Measurements from ENCODE around the gene OR6J1.
"Not testable (repeated sequence)": the region's sequence is repeated elsewhere in the genome, so short reads cannot be mapped to it uniquely, and the experiment has no call there.

Gene OR6J1

GRCh38 chr14:22644305-22644635 lies at the start of gene OR6J1:
Gene OR6J1, minus strand, starts transcription at chr14:22644352. Its CDS starts 9,541 bp downstream, at chr14:22634811.
- no peak for DNase-seq (ENCODE audit: low read depth in 3 of 3)

- no peak for DNase-seq (ENCODE audit: low read depth in 3 of 3)
Measured at GRCh38 chr14:22692194-22692593, 48.0 kb upstream of the OR6J1 start.

- no peak for DNase-seq (ENCODE audit: low read depth in 3 of 3)
Measured at GRCh38 chr14:22691171-22691570, 47.0 kb upstream of the OR6J1 start.

DNA sequence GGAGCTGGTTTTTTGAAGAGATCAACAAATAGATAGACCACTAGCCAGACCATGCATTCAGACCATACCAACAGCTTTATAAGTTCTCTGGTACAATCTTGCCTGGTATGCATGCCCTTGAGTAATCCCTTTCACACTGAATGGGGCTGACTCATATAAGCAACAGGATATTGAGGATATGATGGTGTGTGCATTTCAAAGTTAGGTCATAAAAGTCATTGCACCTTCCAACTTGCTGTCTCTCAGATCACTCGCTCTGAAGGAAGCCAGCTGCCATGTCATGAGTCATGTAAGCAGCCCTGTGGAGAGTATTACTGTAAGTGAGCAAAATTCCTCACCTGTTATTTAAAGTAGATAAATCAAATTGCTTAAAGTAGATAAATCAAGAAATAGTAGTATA lies 45.0 kb upstream of the OR6J1 start:
- DNase-seq (ENCODE audit: low read depth in 3 of 3) = peak in 1 of 3 donors; percentile 25

DNA sequence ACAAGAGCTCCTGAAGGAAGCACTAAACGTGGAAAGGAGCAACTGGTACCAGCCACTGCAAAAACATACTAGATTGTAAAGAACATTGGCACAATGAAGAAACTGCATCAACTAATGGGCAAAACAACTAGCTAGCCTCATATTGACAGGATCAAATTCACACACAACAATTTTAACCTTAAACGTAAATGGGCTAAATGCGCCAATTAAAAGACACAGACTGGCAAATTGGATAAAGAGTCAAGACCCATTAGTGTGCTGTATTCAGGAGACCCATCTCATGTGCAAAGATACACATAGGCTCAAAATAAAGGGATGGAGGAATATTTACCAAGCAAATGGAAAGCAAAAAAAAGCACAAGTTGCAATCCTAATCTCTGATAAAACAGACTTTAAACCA lies 43.8 kb upstream of the OR6J1 start:
- not testable (repeated sequence) for DNase-seq (ENCODE audit: low read depth in 3 of 3)

GRCh38 chr14:22686176-22686611 lies 42.0 kb upstream of the OR6J1 start:
- DNase-seq (ENCODE audit: low read depth in 3 of 3) = not testable (repeated sequence)

- DNase-seq (ENCODE audit: low read depth in 3 of 3) = no peak
Measured at GRCh38 chr14:22685467-22685866, 41.3 kb upstream of the OR6J1 start.

- DNase-seq (ENCODE audit: low read depth in 3 of 3) = not testable (repeated sequence)
Measured at GRCh38 chr14:22683428-22683827, 39.3 kb upstream of the OR6J1 start.

- no peak for DNase-seq (ENCODE audit: low read depth in 3 of 3)
Measured at GRCh38 chr14:22678221-22678620, 34.1 kb upstream of the OR6J1 start.

- DNase-seq (ENCODE audit: low read depth in 3 of 3) = not testable (repeated sequence)
Measured at GRCh38 chr14:22677551-22677950, 33.4 kb upstream of the OR6J1 start.

DNA sequence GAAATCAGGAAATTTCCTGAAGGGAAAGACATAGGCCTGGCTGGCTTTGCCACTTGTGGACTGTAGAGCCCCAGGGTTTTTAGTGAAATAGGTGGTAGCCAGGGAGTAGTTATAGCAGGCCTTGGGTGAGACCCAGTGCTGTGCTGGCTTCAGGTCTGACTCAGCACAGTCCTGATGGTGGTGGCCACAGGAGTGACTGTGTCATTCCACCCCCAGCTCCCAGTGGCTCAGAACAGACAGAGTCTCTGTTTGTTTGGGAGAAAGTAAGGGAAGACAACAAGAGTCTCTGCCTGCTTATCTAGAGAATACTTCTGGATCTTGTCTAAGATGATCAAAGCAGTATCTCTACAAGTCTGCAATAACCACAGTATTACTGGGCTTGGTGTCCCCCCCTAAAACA lies 27.5 kb upstream of the OR6J1 start:
- no peak for DNase-seq (ENCODE audit: low read depth in 3 of 3)

- no peak for DNase-seq (ENCODE audit: low read depth in 3 of 3)
Measured at GRCh38 chr14:22668863-22669262, 24.7 kb upstream of the OR6J1 start.

- DNase-seq (ENCODE audit: low read depth in 3 of 3) = no peak
Measured at GRCh38 chr14:22668417-22668816, 24.3 kb upstream of the OR6J1 start.

DNA sequence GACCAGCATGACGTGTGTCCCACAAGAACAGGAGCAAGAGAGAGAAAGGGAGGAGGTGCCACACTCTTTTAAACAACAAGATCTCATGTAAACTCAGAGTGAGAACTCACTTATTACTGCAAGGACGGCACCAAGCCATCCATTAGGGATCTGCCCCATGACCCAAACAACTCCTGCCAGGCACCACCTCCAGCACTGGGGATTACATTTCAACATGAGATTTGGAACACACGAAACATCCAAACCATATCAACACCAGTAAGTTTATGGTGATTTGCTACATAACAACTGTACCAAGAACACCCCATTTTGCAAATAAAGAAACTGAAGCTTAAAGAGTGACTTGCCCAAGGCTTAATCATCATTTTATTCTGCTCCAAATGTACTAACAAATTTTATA lies 23.7 kb upstream of the OR6J1 start:
- DNase-seq (ENCODE audit: low read depth in 3 of 3) = no peak

DNA sequence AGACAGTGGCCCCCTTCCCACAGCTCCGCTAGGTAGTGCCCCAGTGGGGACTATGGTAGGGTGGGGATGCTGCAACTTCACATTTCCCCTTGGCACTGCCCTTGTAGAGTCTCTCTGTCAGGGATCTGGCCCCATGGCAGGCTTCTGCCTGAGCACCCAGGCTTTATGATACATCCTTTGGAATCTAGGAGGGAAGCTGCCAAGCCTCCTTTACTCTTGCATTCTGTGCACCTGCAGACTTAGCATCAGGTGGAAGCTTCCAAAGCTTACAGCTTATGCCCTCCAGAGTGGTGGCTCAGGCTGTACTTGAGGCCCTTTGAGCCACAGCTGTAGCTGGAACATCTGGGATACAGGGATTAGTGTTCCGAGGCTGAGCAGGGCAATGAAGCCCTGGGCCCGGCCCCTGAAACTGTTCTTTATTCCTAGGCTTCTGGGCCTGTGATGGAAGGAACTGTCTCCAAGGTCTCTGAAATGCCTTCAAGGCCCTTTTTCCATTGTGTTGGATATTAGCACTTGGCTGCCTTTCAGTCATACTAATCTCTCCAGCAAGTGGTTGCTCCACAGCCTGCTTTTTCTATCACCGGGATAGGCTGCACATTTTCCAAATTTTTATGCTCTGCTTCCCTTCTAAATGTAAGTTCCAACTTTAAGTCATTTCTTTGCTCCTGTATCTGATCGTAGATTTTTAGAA lies 22.2 kb upstream of the OR6J1 start:
- no peak for DNase-seq (ENCODE audit: low read depth in 3 of 3)

DNA sequence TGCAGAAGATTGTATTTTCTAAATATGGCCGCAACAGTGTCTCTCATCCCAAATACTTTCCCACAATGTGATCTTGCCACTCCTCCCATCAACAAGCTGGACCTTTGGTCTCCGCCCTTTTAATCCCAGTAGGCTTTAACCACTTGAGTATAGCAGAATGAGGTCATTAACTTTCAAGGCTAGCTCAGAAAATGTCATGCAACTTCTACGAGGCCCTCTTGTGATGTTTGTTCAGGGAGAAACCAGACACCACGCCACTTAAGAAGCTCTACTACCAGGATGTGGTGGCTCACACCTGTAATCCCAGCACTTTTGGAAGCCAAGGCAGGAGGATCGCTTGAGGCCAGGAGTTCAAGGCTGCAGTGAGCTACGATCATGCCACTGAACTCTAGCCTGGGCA lies 20.1 kb upstream of the OR6J1 start:
- no peak for DNase-seq (ENCODE audit: low read depth in 3 of 3)

- DNase-seq (ENCODE audit: low read depth in 3 of 3) = no peak
Measured at GRCh38 chr14:22660654-22661053, 16.5 kb upstream of the OR6J1 start.

- DNase-seq (ENCODE audit: low read depth in 3 of 3) = no peak
Measured at GRCh38 chr14:22658946-22659345, 14.8 kb upstream of the OR6J1 start.

DNA sequence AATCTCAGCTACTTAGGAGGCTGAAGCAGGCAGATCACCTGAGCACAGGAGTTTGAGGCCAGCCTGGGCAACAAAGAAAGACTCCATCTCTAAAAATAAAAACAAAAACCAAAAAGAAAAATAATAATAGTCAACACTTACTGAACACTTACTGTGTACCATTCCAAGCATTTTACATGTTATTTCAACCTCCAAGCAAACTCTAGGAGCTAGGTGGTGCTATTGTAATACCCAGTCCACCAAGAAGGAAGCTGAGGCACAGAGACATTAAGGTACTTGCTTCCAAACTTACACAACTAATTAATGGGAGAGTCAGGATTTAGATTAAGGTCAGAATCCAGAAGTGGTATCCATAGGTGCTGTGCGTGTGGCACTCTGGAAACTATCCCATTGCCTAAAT lies 13.7 kb upstream of the OR6J1 start:
- no peak for DNase-seq (ENCODE audit: low read depth in 3 of 3)

DNA sequence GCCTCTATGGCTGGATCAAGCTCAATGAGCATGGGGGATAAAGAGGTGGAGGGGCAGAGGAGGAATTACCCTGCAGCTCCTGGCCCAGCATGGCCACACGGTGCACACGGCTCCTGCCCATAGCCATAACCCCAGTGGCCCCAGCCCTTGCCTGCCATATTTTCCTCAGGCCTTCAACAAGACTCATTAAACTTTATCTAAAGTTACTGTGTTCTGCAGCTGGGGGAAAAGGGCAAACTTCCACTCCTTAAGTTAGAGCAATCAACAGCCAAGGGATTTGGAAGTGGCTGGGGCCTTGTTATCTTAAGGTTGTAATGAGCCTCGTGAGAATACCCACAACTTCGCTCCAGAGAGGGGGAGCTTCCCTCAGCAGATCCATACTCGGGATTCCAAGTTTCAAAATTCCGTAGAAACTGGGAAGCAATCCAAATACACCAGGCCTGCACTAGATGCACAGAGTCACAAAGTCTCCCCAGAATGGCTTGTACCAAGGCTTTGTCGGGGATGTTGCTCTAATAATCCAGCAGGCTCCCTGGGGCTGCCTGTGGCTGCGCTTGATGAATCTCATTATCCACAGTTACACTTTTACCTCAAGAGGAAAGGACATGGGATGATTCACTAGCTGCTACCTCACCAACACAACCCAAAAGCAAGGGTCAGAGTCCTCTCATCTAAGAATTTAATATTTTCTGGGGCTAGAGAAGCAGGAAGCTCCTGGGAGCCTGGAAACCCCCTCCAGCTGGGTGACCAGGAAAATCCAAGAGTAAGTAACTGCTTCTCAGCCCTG lies 13.0 kb upstream of the OR6J1 start:
- DNase-seq (ENCODE audit: low read depth in 3 of 3) = no peak

GRCh38 chr14:22656226-22656625 lies 12.1 kb upstream of the OR6J1 start:
- DNase-seq (ENCODE audit: low read depth in 3 of 3) = no peak

GRCh38 chr14:22653012-22653621 lies 9.0 kb upstream of the OR6J1 start:
- peak; percentile 20 to 35 (median 25) for DNase-seq (ENCODE audit: low read depth in 3 of 3)

DNA sequence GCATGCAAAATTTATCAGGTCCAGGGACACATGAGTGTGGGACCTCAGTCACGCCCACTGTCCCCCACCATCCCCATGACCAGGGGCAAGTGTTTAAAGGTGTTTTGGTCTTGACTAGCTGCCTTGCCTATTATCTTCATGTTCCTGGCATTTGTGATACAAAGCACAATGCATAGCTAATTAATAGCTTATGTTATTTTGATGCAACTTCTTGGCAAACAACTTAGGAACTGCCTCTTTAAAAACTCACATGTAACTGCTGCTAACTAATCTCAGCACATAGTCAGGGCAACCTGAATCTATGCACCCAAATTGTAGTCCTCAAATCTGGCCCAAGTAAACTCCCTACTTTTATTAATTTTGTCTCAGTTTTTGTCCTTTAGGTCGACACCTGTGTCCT lies 7.4 kb upstream of the OR6J1 start:
- no peak for DNase-seq (ENCODE audit: low read depth in 3 of 3)

Measured in stimulated activated CD4-positive, alpha-beta T cell treated with anti-CD3 and anti-CD28 coated beads, TNF-alpha, amount 100 ng/mL, for 48 hours (primary cell).